Measurements from ENCODE around the gene PANX2. TPM values are rescaled to one million over a fixed set of nuclear protein-coding genes. Genes with fewer than 3 reads are reported as not detected.

Gene PANX2
- total and polyA plus RNA-seq, 2 of the 13 experiments (the other 11 are each of a cell fraction or from before 2014, with no cell fraction given): 0.15 to 1.1 TPM

- TF ChIP-seq HMGXB4 (CRISPR knock-in tag; IDR thresholded peaks at IDR 0.05; ENCODE audit: borderline replicate concordance in 1 of 2, low read depth in 1 of 2) (peak in 1 of 2 experiments; percentile 57; a peak in 3 of 4 replicates), FOSL1 (CRISPR knock-in tag; IDR thresholded peaks at IDR 0.05; ENCODE audit: borderline replicate concordance) (no peak), ZNF549 (CRISPR knock-in tag; IDR thresholded peaks at IDR 0.05) (no peak), CREM (IDR thresholded peaks at IDR 0.05) (peak; percentile 40; the same call in 1 of the 2 replicates), CREM (CRISPR knock-in tag; IDR thresholded peaks at IDR 0.05) (no peak), ELF4 (CRISPR knock-in tag; IDR thresholded peaks at IDR 0.05; ENCODE audit: borderline replicate concordance) (no peak), POGZ (CRISPR knock-in tag; IDR thresholded peaks at IDR 0.05) (0 out of 2 replicates have a peak, but pooled peaks have one; percentile 33), ZBTB10 (CRISPR knock-in tag; IDR thresholded peaks at IDR 0.05; ENCODE audit: borderline replicate concordance) (peak; percentile 87; the same call in 1 of the 2 replicates), CBFB (CRISPR knock-in tag; IDR thresholded peaks at IDR 0.05) (no peak), NR3C1 (CRISPR knock-in tag; IDR thresholded peaks at IDR 0.05) (no peak), KDM5A (IDR thresholded peaks at IDR 0.05; ENCODE audit: borderline replicate concordance, low read length) (no peak), ZNF556 (CRISPR knock-in tag; IDR thresholded peaks at IDR 0.05; ENCODE audit: borderline replicate concordance) (no peak), AFF4 (CRISPR knock-in tag; IDR thresholded peaks at IDR 0.05) (no peak), ADNP (CRISPR knock-in tag; IDR thresholded peaks at IDR 0.05) (no peak), HDAC1 (CRISPR knock-in tag; IDR thresholded peaks at IDR 0.05) (peak; percentile 82), ZBTB26 (CRISPR knock-in tag; IDR thresholded peaks at IDR 0.05; ENCODE audit: borderline replicate concordance) (no peak)
Observed at GRCh38 chr22:50146439-50147238, 23.9 kb upstream of the PANX2 start (continued).

All from HepG2 (cell line).